ENCODE measurements around the gene NADK2. TPM values are rescaled to one million over a fixed set of nuclear protein-coding genes. Genes with fewer than 3 reads are reported as not detected.

Gene NADK2
- total and polyA plus RNA-seq, 2 donors (not counting 3 experiments of a cell fraction or from before 2014, with no cell fraction given), result 4.0 to 20.3 TPM

DNA sequence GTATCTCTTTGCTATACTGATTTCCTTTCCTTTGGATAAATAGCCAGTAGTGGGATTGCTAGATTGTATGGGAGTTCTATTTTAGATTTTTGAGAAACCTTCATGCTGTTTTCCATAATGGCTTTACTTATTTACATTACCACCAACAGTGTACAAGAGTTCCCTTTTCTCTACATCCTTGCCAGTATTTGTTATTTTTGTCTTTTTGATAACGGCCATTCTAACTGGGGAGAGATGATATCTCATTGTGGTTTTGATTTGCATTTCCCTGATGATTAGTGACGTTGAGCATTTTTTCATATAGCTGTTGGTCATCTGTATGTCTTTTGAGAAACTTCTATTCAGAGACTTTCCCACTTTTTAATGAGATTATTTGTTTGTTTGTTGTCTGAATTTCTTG is 25.8 kb downstream of the NADK2 start:
- FAIRE-seq (no peak), DNase-seq (ENCODE audit: low read depth, low spot score) (no peak)
- H4K20me1 ChIP-seq (replicated peaks; ENCODE audit: control insufficient read depth, extremely low read depth, insufficient read depth, low read length), result no peaks in the 10 kb centered on the region
- no peak for TF ChIP-seq MYC (IDR thresholded peaks at IDR 0.05; ENCODE audit: low read depth, low read length)
- TF ChIP-seq FOS (IDR thresholded peaks at IDR 0.05; ENCODE audit: borderline replicate concordance, insufficient read depth, low read length), result no peak
- TF ChIP-seq, protein P1, sequence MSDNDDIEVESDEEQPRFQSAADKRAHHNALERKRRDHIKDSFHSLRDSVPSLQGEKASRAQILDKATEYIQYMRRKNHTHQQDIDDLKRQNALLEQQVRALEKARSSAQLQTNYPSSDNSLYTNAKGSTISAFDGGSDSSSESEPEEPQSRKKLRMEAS (IDR thresholded peaks at IDR 0.05; ENCODE audit: insufficient read depth, insufficient read length), result no peak
- no peak for TF ChIP-seq POLR2AphosphoS5 (IDR thresholded peaks at IDR 0.05; ENCODE audit: insufficient read depth, low read depth, low read length)
- TF ChIP-seq, protein P2, sequence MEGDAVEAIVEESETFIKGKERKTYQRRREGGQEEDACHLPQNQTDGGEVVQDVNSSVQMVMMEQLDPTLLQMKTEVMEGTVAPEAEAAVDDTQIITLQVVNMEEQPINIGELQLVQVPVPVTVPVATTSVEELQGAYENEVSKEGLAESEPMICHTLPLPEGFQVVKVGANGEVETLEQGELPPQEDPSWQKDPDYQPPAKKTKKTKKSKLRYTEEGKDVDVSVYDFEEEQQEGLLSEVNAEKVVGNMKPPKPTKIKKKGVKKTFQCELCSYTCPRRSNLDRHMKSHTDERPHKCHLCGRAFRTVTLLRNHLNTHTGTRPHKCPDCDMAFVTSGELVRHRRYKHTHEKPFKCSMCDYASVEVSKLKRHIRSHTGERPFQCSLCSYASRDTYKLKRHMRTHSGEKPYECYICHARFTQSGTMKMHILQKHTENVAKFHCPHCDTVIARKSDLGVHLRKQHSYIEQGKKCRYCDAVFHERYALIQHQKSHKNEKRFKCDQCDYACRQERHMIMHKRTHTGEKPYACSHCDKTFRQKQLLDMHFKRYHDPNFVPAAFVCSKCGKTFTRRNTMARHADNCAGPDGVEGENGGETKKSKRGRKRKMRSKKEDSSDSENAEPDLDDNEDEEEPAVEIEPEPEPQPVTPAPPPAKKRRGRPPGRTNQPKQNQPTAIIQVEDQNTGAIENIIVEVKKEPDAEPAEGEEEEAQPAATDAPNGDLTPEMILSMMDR (IDR thresholded peaks at IDR 0.05; ENCODE audit: extremely low read depth in 1 of 2, insufficient read depth in 1 of 2, low read depth in 1 of 2, low read length in 2 of 2), result no peak
- TF ChIP-seq GATA2 (IDR thresholded peaks at IDR 0.05; ENCODE audit: insufficient read depth, insufficient read length, low read depth, low read length), result no peak
- TF ChIP-seq JUN (IDR thresholded peaks at IDR 0.05; ENCODE audit: borderline replicate concordance, insufficient read depth, insufficient read length, low read depth), result no peak
- no peak for TF ChIP-seq POLR2A (IDR thresholded peaks at IDR 0.05; ENCODE audit: low read depth, low read length)
- no peak for TF ChIP-seq EZH2 (IDR thresholded peaks at IDR 0.05; ENCODE audit: borderline replicate concordance, low read depth, low read length, severe bottlenecking)
- H3K4me2 ChIP-seq (ENCODE audit: insufficient read depth, low read length), result no peak overlapping the region
- no peaks in the 10 kb centered on the region for H3K9me3 ChIP-seq (replicated peaks; ENCODE audit: control insufficient read depth, insufficient read depth, low read length)
- no peaks in the 10 kb centered on the region for H3K36me3 ChIP-seq (ENCODE audit: control insufficient read depth in 2 of 2, extremely low read depth in 1 of 2, insufficient read depth in 2 of 2, low read length in 2 of 2)
- no peak overlapping the region for H3K9ac ChIP-seq (replicated peaks; ENCODE audit: extremely low read depth, insufficient read depth, low read length)
- H3K27ac ChIP-seq (ENCODE audit: insufficient read depth, low read depth, low read length), result no peak overlapping the region
- H3K4me1 ChIP-seq (ENCODE audit: control insufficient read depth, extremely low read depth, insufficient read depth, low read length), result no peaks in the 10 kb centered on the region
- no TSS peak for BruUV-seq (replicated peaks)
- no peaks in the 10 kb centered on the region for H3K9me1 ChIP-seq (replicated peaks; ENCODE audit: control insufficient read depth, extremely low read depth, insufficient read depth, low read length)
- dilution Hi-C loops (cut with MboI; ENCODE audit: extremely low pct_ligation_motif_present, low sequenced_read_pairs) (no loop called here), intact Hi-C loops (cut with micrococcal nuclease) (no loop called here)
- ChIA-PET CTCF (interaction anchor here (1.0 kb wide), 1 partner anchor 37 kb away, joined by 4 read pairs; no protein-coding TSS in a partner anchor), POLR2A (no interaction called here)
- H3K27me3 ChIP-seq (ENCODE audit: control insufficient read depth in 2 of 2, insufficient read depth in 2 of 2, low read length in 2 of 2), result no peaks in the 10 kb centered on the region
- no peaks in the 10 kb centered on the region for H3K79me2 ChIP-seq (ENCODE audit: control insufficient read depth, insufficient read depth, low read length)
- no peak overlapping the region for H2AFZ ChIP-seq (ENCODE audit: low read depth, low read length)
- H3K4me3 ChIP-seq (replicated peaks in 1 of 3; ENCODE audit: insufficient read depth in 1 of 3, low read depth in 1 of 3, low read length in 3 of 3), result no peak overlapping the region

Measured in endothelial cell of umbilical vein (primary cell).